HepG2 (cell line): Measurements from ENCODE around the gene TLR2. TPM values are rescaled to one million over a fixed set of nuclear protein-coding genes. Genes with fewer than 3 reads are reported as not detected.

Experiments used
- CHCHD3 ChIP-seq: sonication (generic); formaldehyde crosslinking; IDR thresholded peaks from 2 replicates; pipeline ENCODE4 v1.8.0; 2022; ENCODE audit warnings: mild to moderate bottlenecking, missing genetic modification reagents, moderate library complexity
- DMAP1 ChIP-seq: IDR thresholded peaks from 2 replicates; pipeline ENCODE4 v1.6.1; 2016
- GABPB1 ChIP-seq: IDR thresholded peaks from 2 replicates; pipeline ENCODE4 v1.6.1; 2016; ENCODE audit warnings: mild to moderate bottlenecking, missing genetic modification reagents, moderate library complexity, missing compliant biosample characterization
- HDAC6 ChIP-seq: fragments of 200-600 bp; sonication (generic); IDR thresholded peaks from 2 replicates; pipeline ENCODE4 v1.7.0; 2017; ENCODE audit warnings: mild to moderate bottlenecking, antibody characterized with exemption, low read length, low read depth
- KDM2A ChIP-seq: sonication (generic); formaldehyde crosslinking; IDR thresholded peaks from 2 replicates; pipeline ENCODE4 v1.4.0; 2020; ENCODE audit warnings: low read depth, missing genetic modification reagents, borderline replicate concordance
- MED1 ChIP-seq: sonication (generic); formaldehyde crosslinking; IDR thresholded peaks from 2 replicates; pipeline ENCODE4 v1.4.0; 2020; ENCODE audit warnings: missing genetic modification reagents
- MED8 ChIP-seq: sonication (generic); formaldehyde crosslinking; IDR thresholded peaks from 2 replicates; pipeline ENCODE4 v1.8.1; 2023; ENCODE audit warnings: mild to moderate bottlenecking, missing genetic modification reagents; ENCODE audit not compliant: insufficient replicate concordance
- NFYB ChIP-seq: sonication (generic); formaldehyde crosslinking; IDR thresholded peaks from 2 replicates; pipeline ENCODE4 v1.4.0; 2020; ENCODE audit warnings: missing genetic modification reagents
- PAF1 ChIP-seq: IDR thresholded peaks from 2 replicates; pipeline ENCODE4 v1.6.1; 2016; ENCODE audit warnings: missing genetic modification reagents, missing compliant biosample characterization
- RAD51 ChIP-seq: fragments of 450-650 bp; IDR thresholded peaks from 2 replicates; pipeline ENCODE4 v1.6.1; 2016; ENCODE audit warnings: borderline replicate concordance
- RELA ChIP-seq: sonication (generic); formaldehyde crosslinking; IDR thresholded peaks from 2 replicates; pipeline ENCODE4 v1.4.0; 2020; ENCODE audit warnings: missing genetic modification reagents
- SIX4 ChIP-seq: sonication (generic); formaldehyde crosslinking; IDR thresholded peaks from 2 replicates; pipeline ENCODE4 v1.4.0; 2020; ENCODE audit warnings: missing genetic modification reagents
- SOX13 ChIP-seq, 3 experiments: fragments of 450-650 bp in 1 of 3; sonication (generic) in 1 of 3; formaldehyde crosslinking in 1 of 3; IDR thresholded peaks in 2 of 3; conservative IDR thresholded peaks in 1 of 3; 2 replicates each; pipeline versions ENCODE4 v1.5.0 to v1.6.1; 2016 to 2020; ENCODE audit warnings: antibody characterized with exemption in 1 of 3, mild to moderate bottlenecking in 1 of 3, missing compliant biosample characterization in 1 of 3, missing genetic modification reagents in 1 of 3, moderate library complexity in 1 of 3
- TBX2 ChIP-seq: sonication (generic); formaldehyde crosslinking; IDR thresholded peaks from 2 replicates; pipeline ENCODE4 v1.5.0; 2020; ENCODE audit warnings: missing genetic modification reagents, mild to moderate bottlenecking, borderline replicate concordance
- ZNF350 ChIP-seq: sonication (generic); formaldehyde crosslinking; IDR thresholded peaks from 2 replicates; pipeline ENCODE4 v1.4.0; 2020; ENCODE audit warnings: mild to moderate bottlenecking, low read depth, missing genetic modification reagents, borderline replicate concordance
- ZNF460 ChIP-seq: sonication (generic); formaldehyde crosslinking; IDR thresholded peaks from 2 replicates; pipeline ENCODE4 v1.5.1; 2020; ENCODE audit warnings: missing genetic modification reagents, mild to moderate bottlenecking, borderline replicate concordance
- ZNF496 ChIP-seq: sonication (generic); formaldehyde crosslinking; IDR thresholded peaks from 2 replicates; pipeline ENCODE4 v1.8.1; 2023; ENCODE audit warnings: mild to moderate bottlenecking, moderate library complexity, missing genetic modification reagents; ENCODE audit not compliant: insufficient replicate concordance
- ZNF598 ChIP-seq: sonication (generic); formaldehyde crosslinking; IDR thresholded peaks from 2 replicates; pipeline ENCODE4 v1.5.1; 2020; ENCODE audit warnings: mild to moderate bottlenecking, missing genetic modification reagents, borderline replicate concordance
- polyA plus RNA-seq, 8 experiments: library from polyadenylated mRNA; depleted of rRNA in 3 of 8; stranded (reverse) in 7 of 8; unstranded in 1 of 8; fragments of >200 nt; fragmentation: Illumina TruSeq in 4 of 8; extraction: Trizol in 4 of 8; gene quantifications; 2 replicates each; pipeline versions ENCODE4 v1.2.1 to v1.2.3, GENCODE V29; 2011 to 2016; ENCODE audit warnings: low read depth in 4 of 8, missing spikeins in 1 of 8, mixed read lengths in 1 of 8; ENCODE audit not compliant: insufficient read depth in 1 of 8
- total RNA-seq, 5 experiments: library from RNA; depleted of rRNA; stranded (reverse); fragments of >200 nt; fragmentation: Illumina TruSeq; extraction: Trizol; gene quantifications; 2 replicates each; pipeline ENCODE4 v1.2.3, GENCODE V29; 2016; ENCODE audit warnings: low read depth in 1 of 5
- TF ChIP-seq, protein P1 (sequence below): sonication (generic); formaldehyde crosslinking; IDR thresholded peaks from 2 replicates; pipeline ENCODE4 v1.4.0; 2020; ENCODE audit warnings: missing genetic modification reagents
- TF ChIP-seq, protein P2 (sequence below): fragments of 450-650 bp; IDR thresholded peaks from 2 replicates; pipeline ENCODE4 v1.6.1; 2016
- TF ChIP-seq, protein P3 (sequence below): sonication (generic); formaldehyde crosslinking; IDR thresholded peaks from 2 replicates; pipeline ENCODE4 v1.5.1; 2020; ENCODE audit warnings: mild to moderate bottlenecking, missing genetic modification reagents, borderline replicate concordance
- TF ChIP-seq, protein P4 (sequence below): sonication (generic); formaldehyde crosslinking; IDR thresholded peaks from 2 replicates; pipeline ENCODE4 v1.8.0; 2022; ENCODE audit warnings: mild to moderate bottlenecking, missing genetic modification reagents; ENCODE audit not compliant: insufficient replicate concordance

Gene TLR2
- total and polyA plus RNA-seq, 2 of the 13 experiments (the other 11 are each of a cell fraction or from before 2014, with no cell fraction given): 0.63 to 0.73 TPM

DNA sequence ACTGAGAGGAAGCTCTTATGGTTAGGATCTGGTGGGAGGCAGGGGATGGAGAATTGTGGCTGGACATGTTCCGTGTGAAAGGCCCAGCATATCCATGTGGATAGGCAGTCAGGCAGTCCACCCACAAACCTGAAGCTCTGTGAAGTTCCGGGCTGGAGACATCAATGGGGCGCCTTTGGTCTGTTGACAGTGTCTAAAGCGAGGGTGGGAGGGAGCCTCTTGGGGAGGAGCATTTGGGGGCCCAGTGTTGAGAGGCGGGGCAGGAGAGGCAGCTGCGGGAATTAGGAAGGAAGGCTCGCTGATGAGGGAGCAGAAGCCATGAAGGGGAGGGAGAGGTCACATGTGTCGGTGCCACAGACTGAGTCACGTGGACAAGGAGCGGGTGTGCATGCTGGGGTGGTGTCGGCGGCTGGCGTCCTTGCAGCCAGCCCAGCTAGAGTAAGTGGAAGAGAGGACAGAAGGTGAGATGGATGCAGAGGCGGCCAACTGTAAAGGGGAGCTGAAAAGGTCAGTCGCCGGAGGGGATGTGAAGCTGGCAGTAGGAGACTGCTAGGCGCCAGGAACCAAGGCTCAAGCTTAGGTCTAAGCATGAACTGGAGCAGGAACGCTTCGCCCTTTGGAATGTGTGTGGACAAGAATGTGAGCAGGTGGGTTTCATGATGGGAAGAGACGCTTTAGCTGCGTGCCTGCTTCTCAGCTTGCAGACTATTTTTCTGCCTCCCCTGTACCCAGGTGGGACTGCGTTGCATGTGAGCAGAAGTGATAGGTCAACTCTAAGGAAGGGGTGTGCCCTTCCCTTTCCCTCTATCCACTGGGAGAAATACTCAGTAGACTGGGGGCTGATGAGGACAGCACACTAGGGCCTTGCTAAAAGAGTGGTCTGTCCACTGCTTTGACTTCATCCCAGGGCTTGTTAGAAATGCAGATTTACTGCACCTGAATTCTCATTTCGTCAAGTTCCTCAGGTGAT, 44.0 kb upstream of the TLR2 start (continued):
- TF ChIP-seq, protein P1, sequence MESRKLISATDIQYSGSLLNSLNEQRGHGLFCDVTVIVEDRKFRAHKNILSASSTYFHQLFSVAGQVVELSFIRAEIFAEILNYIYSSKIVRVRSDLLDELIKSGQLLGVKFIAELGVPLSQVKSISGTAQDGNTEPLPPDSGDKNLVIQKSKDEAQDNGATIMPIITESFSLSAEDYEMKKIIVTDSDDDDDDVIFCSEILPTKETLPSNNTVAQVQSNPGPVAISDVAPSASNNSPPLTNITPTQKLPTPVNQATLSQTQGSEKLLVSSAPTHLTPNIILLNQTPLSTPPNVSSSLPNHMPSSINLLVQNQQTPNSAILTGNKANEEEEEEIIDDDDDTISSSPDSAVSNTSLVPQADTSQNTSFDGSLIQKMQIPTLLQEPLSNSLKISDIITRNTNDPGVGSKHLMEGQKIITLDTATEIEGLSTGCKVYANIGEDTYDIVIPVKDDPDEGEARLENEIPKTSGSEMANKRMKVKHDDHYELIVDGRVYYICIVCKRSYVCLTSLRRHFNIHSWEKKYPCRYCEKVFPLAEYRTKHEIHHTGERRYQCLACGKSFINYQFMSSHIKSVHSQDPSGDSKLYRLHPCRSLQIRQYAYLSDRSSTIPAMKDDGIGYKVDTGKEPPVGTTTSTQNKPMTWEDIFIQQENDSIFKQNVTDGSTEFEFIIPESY (CRISPR knock-in tag): 0 out of 2 replicates have a peak, but pooled peaks have one; percentile 17
- TF ChIP-seq KDM2A (0 out of 2 replicates have a peak, but pooled peaks have one; percentile 38), TBX2 (CRISPR knock-in tag) (peak; percentile 61; the same call in 1 of the 2 replicates), ZNF598 (CRISPR knock-in tag) (no peak), ZNF496 (no peak), MED1 (no peak), HDAC6 (no peak), MED8 (CRISPR knock-in tag) (no peak), RELA (no peak), CHCHD3 (CRISPR knock-in tag) (0 out of 2 replicates have a peak, but pooled peaks have one; percentile 54), DMAP1 (CRISPR knock-in tag) (0 out of 2 replicates have a peak, but pooled peaks have one; percentile 13), PAF1 (no peak), NFYB (CRISPR knock-in tag) (no peak), SOX13 (IDR thresholded peaks at IDR 0.05) (no peak), SOX13 (CRISPR knock-in tag; conservative IDR thresholded peaks at IDR 0.05 in 1 of 2, IDR thresholded peaks at IDR 0.05 in 1 of 2) (no peak), GABPB1 (CRISPR knock-in tag) (0 out of 2 replicates have a peak, but pooled peaks have one; percentile 9), ZNF460 (CRISPR knock-in tag) (no peak), SIX4 (no peak), RAD51 (peak; percentile 76), ZNF350 (CRISPR knock-in tag) (peak; percentile 37; the same call in 1 of the 2 replicates)
- TF ChIP-seq, protein P2, sequence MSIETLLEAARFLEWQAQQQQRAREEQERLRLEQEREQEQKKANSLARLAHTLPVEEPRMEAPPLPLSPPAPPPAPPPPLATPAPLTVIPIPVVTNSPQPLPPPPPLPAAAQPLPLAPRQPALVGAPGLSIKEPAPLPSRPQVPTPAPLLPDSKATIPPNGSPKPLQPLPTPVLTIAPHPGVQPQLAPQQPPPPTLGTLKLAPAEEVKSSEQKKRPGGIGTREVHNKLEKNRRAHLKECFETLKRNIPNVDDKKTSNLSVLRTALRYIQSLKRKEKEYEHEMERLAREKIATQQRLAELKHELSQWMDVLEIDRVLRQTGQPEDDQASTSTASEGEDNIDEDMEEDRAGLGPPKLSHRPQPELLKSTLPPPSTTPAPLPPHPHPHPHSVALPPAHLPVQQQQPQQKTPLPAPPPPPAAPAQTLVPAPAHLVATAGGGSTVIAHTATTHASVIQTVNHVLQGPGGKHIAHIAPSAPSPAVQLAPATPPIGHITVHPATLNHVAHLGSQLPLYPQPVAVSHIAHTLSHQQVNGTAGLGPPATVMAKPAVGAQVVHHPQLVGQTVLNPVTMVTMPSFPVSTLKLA: peak; percentile 80
- TF ChIP-seq, protein P3, sequence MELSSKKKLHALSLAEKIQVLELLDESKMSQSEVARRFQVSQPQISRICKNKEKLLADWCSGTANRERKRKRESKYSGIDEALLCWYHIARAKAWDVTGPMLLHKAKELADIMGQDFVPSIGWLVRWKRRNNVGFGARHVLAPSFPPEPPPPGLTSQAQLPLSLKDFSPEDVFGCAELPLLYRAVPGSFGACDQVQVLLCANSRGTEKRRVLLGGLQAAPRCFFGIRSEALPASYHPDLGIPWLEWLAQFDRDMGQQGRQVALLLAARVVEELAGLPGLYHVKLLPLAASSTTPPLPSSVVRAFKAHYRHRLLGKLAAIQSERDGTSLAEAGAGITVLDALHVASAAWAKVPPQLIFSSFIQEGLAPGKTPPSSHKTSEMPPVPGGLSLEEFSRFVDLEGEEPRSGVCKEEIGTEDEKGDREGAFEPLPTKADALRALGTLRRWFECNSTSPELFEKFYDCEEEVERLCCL (CRISPR knock-in tag): no peak
- TF ChIP-seq, protein P4, sequence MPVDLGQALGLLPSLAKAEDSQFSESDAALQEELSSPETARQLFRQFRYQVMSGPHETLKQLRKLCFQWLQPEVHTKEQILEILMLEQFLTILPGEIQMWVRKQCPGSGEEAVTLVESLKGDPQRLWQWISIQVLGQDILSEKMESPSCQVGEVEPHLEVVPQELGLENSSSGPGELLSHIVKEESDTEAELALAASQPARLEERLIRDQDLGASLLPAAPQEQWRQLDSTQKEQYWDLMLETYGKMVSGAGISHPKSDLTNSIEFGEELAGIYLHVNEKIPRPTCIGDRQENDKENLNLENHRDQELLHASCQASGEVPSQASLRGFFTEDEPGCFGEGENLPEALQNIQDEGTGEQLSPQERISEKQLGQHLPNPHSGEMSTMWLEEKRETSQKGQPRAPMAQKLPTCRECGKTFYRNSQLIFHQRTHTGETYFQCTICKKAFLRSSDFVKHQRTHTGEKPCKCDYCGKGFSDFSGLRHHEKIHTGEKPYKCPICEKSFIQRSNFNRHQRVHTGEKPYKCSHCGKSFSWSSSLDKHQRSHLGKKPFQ (CRISPR knock-in tag): no peak
